AG04449 (cell line): ENCODE data around the gene HNF1A.

Source experiments
- CTCF ChIA-PET: fragments of 350-600 bp; formaldehyde crosslinking; extraction: SDS; loops from one replicate; lab custom pipeline; 2021; ENCODE audit warnings: antibody characterized with exemption; lab: Yijun Ruan, JAX
- POLR2A ChIA-PET: fragments of 400-600, 350-600 bp; formaldehyde crosslinking; extraction: SDS; loops from one replicate; lab custom pipeline; 2020; ENCODE audit warnings: antibody characterized with exemption, inconsistent platforms; lab: Yijun Ruan, JAX
- DNase-seq: peaks from one replicate; pipeline ENCODE4 v3.0.0-alpha.2; 2010; ENCODE audit warnings: low read depth, low spot score
- H3K4me3 ChIP-seq: 2 replicates; pipeline ENCODE4 v1.5.1; 2011; ENCODE audit warnings: low read depth, mild to moderate bottlenecking, control low read depth, low read length
- CTCF ChIP-seq: IDR thresholded peaks from one replicate; pipeline ENCODE4 v1.5.1; 2011; ENCODE audit warnings: mild to moderate bottlenecking, moderate library complexity, low read length, control low read depth, inconsistent platforms; ENCODE audit not compliant: insufficient read depth; ENCODE audit errors: missing control alignments

The HNF1A gene

DNA sequence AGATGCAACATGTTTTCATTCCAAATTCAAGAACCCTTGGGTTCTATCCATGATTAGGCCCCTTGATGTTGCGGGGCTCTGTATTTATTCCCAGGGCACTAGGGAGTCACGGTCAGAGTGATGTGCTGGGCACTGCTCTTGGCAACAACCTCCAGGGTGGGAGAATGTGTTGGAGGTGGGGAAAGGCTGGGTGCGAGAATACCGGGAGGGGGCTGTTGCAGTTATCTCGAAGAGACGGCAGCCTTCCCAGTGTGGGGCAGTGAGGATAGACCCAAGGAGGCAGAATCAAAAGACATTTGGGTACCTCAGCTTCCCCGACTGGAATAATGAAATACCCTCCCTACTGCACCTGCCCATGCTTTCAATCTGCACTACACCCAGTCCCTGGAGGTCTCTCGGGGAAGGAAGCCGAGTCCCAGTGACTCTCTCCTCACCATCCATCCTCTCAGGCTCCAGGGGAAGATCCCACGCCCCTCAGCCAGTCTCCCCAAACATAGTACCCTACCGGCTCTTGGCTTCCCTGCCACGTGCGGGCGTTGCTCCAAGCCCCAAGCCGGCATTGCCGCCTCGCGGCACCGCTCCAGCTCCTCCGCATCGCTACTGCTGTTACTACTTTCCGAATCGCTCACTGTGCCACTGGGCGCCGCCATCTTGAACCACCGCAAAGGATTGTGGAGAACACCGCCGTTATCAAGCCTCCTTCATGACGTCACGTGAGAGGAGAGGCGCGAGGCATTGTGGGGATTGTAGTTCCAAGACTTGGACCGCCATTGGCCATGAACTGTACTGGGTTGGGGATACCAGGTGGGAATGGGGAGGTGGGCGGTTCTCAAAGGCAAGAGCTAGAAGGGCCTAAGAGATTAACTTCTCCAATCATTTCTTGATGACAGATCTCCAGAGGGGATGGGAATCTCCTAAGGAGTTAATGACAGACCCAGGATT lies 37.8 kb downstream of the HNF1A start, which contains the start of gene C12orf43:
TSS of gene C12orf43 (minus strand) at position 663 of the 942 bp plus-strand sequence. CDS start at position 650, 13 bp downstream.
- ChIA-PET POLR2A (interaction anchor here (0.7 kb wide), 1 partner anchor 146 kb away, joined by 3 read pairs; no protein-coding TSS in a partner anchor), CTCF (interaction anchor here (0.8 to 1.4 kb wide), 3 partner anchors 11 to 433 kb away, joined by 3 to 6 read pairs (median 4); no protein-coding TSS in a partner anchor)
- no peak for TF ChIP-seq CTCF
- peak within 1 kb of the TSS; percentile 98 for H3K4me3 ChIP-seq
- DNase-seq, result peak; percentile 26

- ChIA-PET CTCF (interaction anchor here (0.6 to 1.4 kb wide), 2 partner anchors 11 to 16 kb away, joined by 3 read pairs; no protein-coding TSS in a partner anchor), POLR2A (no interaction called here)
Measured at GRCh38 chr12:121017966-121018491, 39.7 kb downstream of the HNF1A start.

DNA sequence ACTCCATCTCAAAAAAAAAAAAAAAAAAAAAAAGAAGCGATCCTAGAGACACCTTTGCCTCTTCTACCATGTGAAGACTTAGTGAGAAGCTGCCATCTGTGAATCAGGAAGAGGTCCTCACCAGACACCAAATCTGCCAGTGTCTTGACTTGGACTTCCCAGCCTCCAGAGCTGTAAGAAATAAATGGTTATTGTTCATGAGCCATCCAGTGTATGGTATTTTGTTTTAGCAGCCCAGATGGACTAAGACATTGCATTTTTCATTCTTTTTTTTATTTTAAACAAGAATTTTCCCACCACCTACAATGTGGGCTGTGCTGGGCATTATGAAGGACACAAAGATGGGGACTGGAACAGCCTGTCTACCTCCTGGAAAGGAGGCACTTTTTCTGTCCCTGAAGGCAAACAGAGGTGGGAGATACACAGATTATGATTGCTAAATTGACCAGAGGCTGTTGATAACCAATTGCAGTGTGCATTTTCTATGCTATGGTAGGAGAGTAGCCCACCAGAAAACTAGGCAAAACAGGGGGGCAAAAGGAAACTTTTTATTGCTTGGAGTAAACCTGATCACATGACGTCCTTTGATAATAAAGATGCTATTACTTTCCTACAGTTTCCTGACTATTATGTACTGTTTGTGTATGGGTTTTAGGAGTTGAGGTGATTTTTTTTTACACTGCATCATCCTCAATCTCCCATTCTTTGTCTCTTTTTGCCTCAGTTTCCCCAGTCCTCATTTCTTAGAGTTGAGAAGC lies 40.7 kb downstream of the HNF1A start:
- CTCF ChIA-PET, result interaction anchor here (1.2 kb wide), 1 partner anchor 41 kb away, joined by 3 read pairs; no protein-coding TSS in a partner anchor
- no peak for TF ChIP-seq CTCF

More at GRCh38 chr12:121017966-121018491, 39.7 kb downstream of the HNF1A start:
- no peak overlapping the region for H3K4me3 ChIP-seq
- TF ChIP-seq CTCF, result no peak
- no peak for DNase-seq

GRCh38 chr12:121021754-121022153 lies 43.4 kb downstream of the HNF1A start:
- no peak for DNase-seq
- TF ChIP-seq CTCF, result no peak
- ChIA-PET POLR2A (no interaction called here), CTCF (interaction anchor here (1.0 kb wide), 1 partner anchor 16 kb away, joined by 3 read pairs; no protein-coding TSS in a partner anchor)
- H3K4me3 ChIP-seq, result no peak overlapping the region

More for the DNA sequence above, 40.7 kb downstream of the HNF1A start:
- H3K4me3 ChIP-seq, result no peak overlapping the region
- DNase-seq, result no peak
- POLR2A ChIA-PET, result no interaction called here

DNA sequence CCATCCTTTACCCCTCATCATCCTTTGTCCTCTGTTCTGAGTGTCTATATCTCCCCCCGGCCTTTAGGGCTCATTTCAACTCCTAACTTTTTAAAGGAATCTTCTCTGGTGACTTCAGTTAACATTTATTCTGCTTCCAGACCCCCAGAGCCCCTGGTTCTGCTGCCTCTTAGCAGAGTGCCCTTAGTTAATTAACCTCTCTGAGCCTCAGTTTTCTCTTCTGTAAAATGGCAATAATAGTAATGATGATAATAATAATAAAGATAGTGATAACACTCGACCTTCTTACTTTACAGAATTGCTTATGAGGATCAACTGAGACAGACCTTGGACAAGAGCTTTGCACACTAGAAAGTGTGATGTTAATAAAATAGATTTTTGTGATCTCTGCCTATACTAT lies 44.4 kb downstream of the HNF1A start:
- H3K4me3 ChIP-seq, result no peak overlapping the region
- no peak for TF ChIP-seq CTCF
- ChIA-PET CTCF (interaction anchor here (1.2 kb wide), 1 partner anchor 51 kb away, joined by 3 read pairs; no protein-coding TSS in a partner anchor), POLR2A (no interaction called here)
- DNase-seq, result no peak
